Stimulated activated effector memory CD8-positive, alpha-beta T cell treated with anti-CD3 and anti-CD28 coated beads, Interleukin-12 subunit alpha, Interleukin-12 subunit beta, amount 100 ng/mL, for 72 hours (primary cell): ENCODE measurements around the gene SULT1B1.
"Not testable (repeated sequence)": the region's sequence is repeated elsewhere in the genome, so short reads cannot be mapped to it uniquely, and the experiment has no call there.

Source experiments
- ATAC-seq: fragments of 150-1000 bp; cut with Tn5 transposase; 2 replicates; pipeline ENCODE4 v1.10.0; 2021
- DNase-seq, 2 donors: peaks; one replicate each; pipeline ENCODE4 v3.0.0; 2021 to 2022; ENCODE audit warnings: low spot score in 2 of 2
- H3K27ac Mint-ChIP-seq: one replicate; pipeline ENCODE4 v1.8.0; 2022; ENCODE audit warnings: mild to moderate bottlenecking, mixed read lengths
- H3K36me3 Mint-ChIP-seq: one replicate; pipeline ENCODE4 v1.8.0; 2022; ENCODE audit warnings: mild to moderate bottlenecking, mixed read lengths
- H3K4me1 Mint-ChIP-seq: one replicate; pipeline ENCODE4 v1.8.0; 2022; ENCODE audit warnings: mixed read lengths
- H3K4me3 Mint-ChIP-seq: one replicate; pipeline ENCODE4 v1.8.0; 2022; ENCODE audit warnings: mild to moderate bottlenecking, mixed read lengths
- H3K9me3 Mint-ChIP-seq: one replicate; pipeline ENCODE4 v1.8.0; 2022; ENCODE audit warnings: mixed read lengths

Gene SULT1B1

GRCh38 chr4:69760455-69760854 lies at the start of gene SULT1B1:
Gene SULT1B1 (minus strand): TSS chr4:69760620. CDS start chr4:69755217, 5,403 bp downstream.
- Mint-ChIP-seq H3K4me1 (no peaks in the 10 kb centered on the region), H3K36me3 (no peaks in the 10 kb centered on the region), H3K4me3 (no peak within 1 kb of the TSS), H3K9me3 (peaks cover 3% of the 10 kb centered on the region), H3K27ac (no peak within 1 kb of the TSS)
- DNase-seq, result no peak
- ATAC-seq, result peak; percentile 55

GRCh38 chr4:69800599-69800998 lies 40.2 kb upstream of the SULT1B1 start:
- H3K9me3 Mint-ChIP-seq, result peaks cover 7% of the 10 kb centered on the region
- H3K4me1 Mint-ChIP-seq, result no peaks in the 10 kb centered on the region
- H3K27ac Mint-ChIP-seq, result no peak overlapping the region
- H3K4me3 Mint-ChIP-seq, result no peak overlapping the region
- H3K36me3 Mint-ChIP-seq, result no peaks in the 10 kb centered on the region
- DNase-seq, result no peak
- ATAC-seq, result no peak

- ATAC-seq (peak; percentile 13), DNase-seq (no peak)
- no peak overlapping the region for H3K4me3 Mint-ChIP-seq
- no peaks in the 10 kb centered on the region for H3K4me1 Mint-ChIP-seq
- no peak overlapping the region for H3K27ac Mint-ChIP-seq
- H3K36me3 Mint-ChIP-seq, result no peaks in the 10 kb centered on the region
- peaks cover 7% of the 10 kb centered on the region for H3K9me3 Mint-ChIP-seq
Observed at GRCh38 chr4:69799337-69799736, 38.9 kb upstream of the SULT1B1 start.

- ATAC-seq, result no peak
- Mint-ChIP-seq H3K27ac (no peak overlapping the region), H3K36me3 (no peaks in the 10 kb centered on the region), H3K4me1 (no peaks in the 10 kb centered on the region), H3K4me3 (no peak overlapping the region), H3K9me3 (peaks cover 4% of the 10 kb centered on the region)
- DNase-seq, result no peak
Observed at GRCh38 chr4:69793732-69794131, 33.3 kb upstream of the SULT1B1 start.

GRCh38 chr4:69787879-69788278 lies 27.5 kb upstream of the SULT1B1 start:
- Mint-ChIP-seq H3K4me1 (no peaks in the 10 kb centered on the region), H3K27ac (no peak overlapping the region), H3K36me3 (no peaks in the 10 kb centered on the region), H3K9me3 (no peaks in the 10 kb centered on the region), H3K4me3 (no peak overlapping the region)
- no peak for ATAC-seq
- no peak for DNase-seq

GRCh38 chr4:69786547-69786946 lies 26.1 kb upstream of the SULT1B1 start:
- Mint-ChIP-seq H3K4me3 (no peak overlapping the region), H3K9me3 (peaks cover 6% of the 10 kb centered on the region), H3K4me1 (no peaks in the 10 kb centered on the region), H3K27ac (no peak overlapping the region), H3K36me3 (no peaks in the 10 kb centered on the region)
- DNase-seq (no peak), ATAC-seq (no peak)

GRCh38 chr4:69785211-69785831 lies 24.9 kb upstream of the SULT1B1 start:
- ATAC-seq (no peak), DNase-seq (no peak)
- H3K4me1 Mint-ChIP-seq, result no peaks in the 10 kb centered on the region
- H3K36me3 Mint-ChIP-seq, result no peaks in the 10 kb centered on the region
- H3K4me3 Mint-ChIP-seq, result no peak overlapping the region
- no peak overlapping the region for H3K27ac Mint-ChIP-seq
- peaks cover 6% of the 10 kb centered on the region for H3K9me3 Mint-ChIP-seq

GRCh38 chr4:69782651-69783310 lies 22.4 kb upstream of the SULT1B1 start:
- ATAC-seq, result peak; percentile 32
- H3K4me3 Mint-ChIP-seq, result no peak overlapping the region
- H3K9me3 Mint-ChIP-seq, result peaks cover 6% of the 10 kb centered on the region

GRCh38 chr4:69781458-69782418 lies 21.3 kb upstream of the SULT1B1 start:
- no peaks in the 10 kb centered on the region for H3K4me1 Mint-ChIP-seq
- no peak for ATAC-seq
- H3K36me3 Mint-ChIP-seq, result no peaks in the 10 kb centered on the region
- H3K4me3 Mint-ChIP-seq, result no peak overlapping the region
- H3K27ac Mint-ChIP-seq, result no peak overlapping the region
- peaks cover 8% of the 10 kb centered on the region for H3K9me3 Mint-ChIP-seq
- no peak for DNase-seq

More at GRCh38 chr4:69782651-69783310, 22.4 kb upstream of the SULT1B1 start:
- no peak for DNase-seq
- H3K4me1 Mint-ChIP-seq, result no peaks in the 10 kb centered on the region
- no peak overlapping the region for H3K27ac Mint-ChIP-seq
- no peaks in the 10 kb centered on the region for H3K36me3 Mint-ChIP-seq

GRCh38 chr4:69780141-69780540 lies 19.7 kb upstream of the SULT1B1 start:
- Mint-ChIP-seq H3K9me3 (peaks cover 8% of the 10 kb centered on the region), H3K36me3 (no peaks in the 10 kb centered on the region), H3K27ac (no peak overlapping the region), H3K4me3 (no peak overlapping the region), H3K4me1 (no peaks in the 10 kb centered on the region)
- no peak for DNase-seq
- ATAC-seq, result no peak

- H3K27ac Mint-ChIP-seq, result no peak overlapping the region
- no peaks in the 10 kb centered on the region for H3K36me3 Mint-ChIP-seq
- ATAC-seq, result no peak
- no peak overlapping the region for H3K4me3 Mint-ChIP-seq
- H3K9me3 Mint-ChIP-seq, result peaks cover 2% of the 10 kb centered on the region
- DNase-seq, result no peak
- H3K4me1 Mint-ChIP-seq, result no peaks in the 10 kb centered on the region
Observed at GRCh38 chr4:69776696-69777095, 16.3 kb upstream of the SULT1B1 start.

GRCh38 chr4:69775321-69775867 lies 15.0 kb upstream of the SULT1B1 start:
- Mint-ChIP-seq H3K27ac (no peak overlapping the region), H3K9me3 (peaks cover 2% of the 10 kb centered on the region), H3K36me3 (no peaks in the 10 kb centered on the region), H3K4me3 (no peak overlapping the region), H3K4me1 (no peaks in the 10 kb centered on the region)
- no peak for DNase-seq
- no peak for ATAC-seq

- ATAC-seq, result no peak
- Mint-ChIP-seq H3K4me3 (no peak overlapping the region), H3K27ac (no peak overlapping the region), H3K36me3 (no peaks in the 10 kb centered on the region), H3K4me1 (no peaks in the 10 kb centered on the region), H3K9me3 (peaks cover 2% of the 10 kb centered on the region)
- no peak for DNase-seq
Observed at GRCh38 chr4:69773484-69773883, 13.1 kb upstream of the SULT1B1 start.

- H3K4me1 Mint-ChIP-seq, H3K4me3 Mint-ChIP-seq, DNase-seq, ATAC-seq, H3K9me3 Mint-ChIP-seq, H3K27ac Mint-ChIP-seq, H3K36me3 Mint-ChIP-seq: not testable (repeated sequence)
Observed at GRCh38 chr4:69768554-69768953, 8.1 kb upstream of the SULT1B1 start.

GRCh38 chr4:69765751-69766150 lies 5.3 kb upstream of the SULT1B1 start:
- ATAC-seq (no peak), DNase-seq (no peak)
- H3K9me3 Mint-ChIP-seq, result no peaks in the 10 kb centered on the region
- no peaks in the 10 kb centered on the region for H3K36me3 Mint-ChIP-seq
- H3K4me3 Mint-ChIP-seq, result no peak overlapping the region
- H3K4me1 Mint-ChIP-seq, result no peaks in the 10 kb centered on the region
- H3K27ac Mint-ChIP-seq, result no peak overlapping the region
